Common myeloid progenitor, CD34-positive (primary cell): Measurements from ENCODE around the gene DAGLB.
"Not testable (repeated sequence)": the region's sequence is repeated elsewhere in the genome, so short reads cannot be mapped to it uniquely, and the experiment has no call there.

Source experiments
- CTCF ChIA-PET: fragments of 350-600 bp; sonication (Branson Sonifier 250); formaldehyde crosslinking; loops from one replicate; lab custom pipeline; 2021; ENCODE audit warnings: antibody characterized with exemption; lab: Charles Lee
- POLR2A ChIA-PET: fragments of 350-600 bp; sonication (Branson Sonifier 250); formaldehyde crosslinking; loops from one replicate; lab custom pipeline; 2021; ENCODE audit warnings: antibody characterized with exemption; lab: Charles Lee
- DNase-seq, 3 donors: peaks; one replicate each; pipeline versions ENCODE4 v3.0.0 to v3.0.0-alpha.2; 2013
- H3K27ac ChIP-seq, 2 experiments: 1 replicate in 1 of 2; 2 replicates in 1 of 2; pipeline ENCODE4 v1.7.0; 2013; ENCODE audit warnings: inconsistent platforms in 2 of 2, low read length in 2 of 2, mild to moderate bottlenecking in 2 of 2, low read depth in 1 of 2, moderate library complexity in 1 of 2; ENCODE audit not compliant: severe bottlenecking in 2 of 2, insufficient read depth in 1 of 2, poor library complexity in 1 of 2
- H3K27me3 ChIP-seq, 5 experiments: replicated peaks in 2 of 5; 1 replicate in 3 of 5; 2 replicates in 2 of 5; pipeline versions ENCODE4 v1.6.1 to v1.7.0; 2013; ENCODE audit warnings: low read length in 4 of 5, mild to moderate bottlenecking in 2 of 5, moderate library complexity in 2 of 5, inconsistent platforms in 1 of 5; ENCODE audit not compliant: insufficient read depth in 5 of 5, control insufficient read depth in 4 of 5
- H3K36me3 ChIP-seq, 4 experiments: 1 replicate in 2 of 4; 2 replicates in 2 of 4; pipeline versions ENCODE4 v1.6.1 to v1.7.0; 2013; ENCODE audit warnings: low read length in 3 of 4, control low read depth in 1 of 4, mild to moderate bottlenecking in 1 of 4; ENCODE audit not compliant: control insufficient read depth in 4 of 4, insufficient read depth in 4 of 4
- H3K4me1 ChIP-seq, 4 experiments: 1 replicate in 3 of 4; 2 replicates in 1 of 4; pipeline versions ENCODE4 v1.6.1 to v1.7.1; 2013; ENCODE audit warnings: low read length in 3 of 4, mild to moderate bottlenecking in 3 of 4, control low read depth in 1 of 4, inconsistent platforms in 1 of 4, moderate library complexity in 1 of 4; ENCODE audit not compliant: control insufficient read depth in 4 of 4, insufficient read depth in 4 of 4; ENCODE audit errors: control extremely low read depth in 1 of 4
- H3K4me3 ChIP-seq, 7 experiments: 1 replicate in 4 of 7; 2 replicates in 3 of 7; pipeline versions ENCODE4 v1.5.1 to v1.7.0; 2013; ENCODE audit warnings: mild to moderate bottlenecking in 7 of 7, low read length in 6 of 7, moderate library complexity in 6 of 7, inconsistent platforms in 2 of 7, low read depth in 2 of 7, control low read depth in 1 of 7; ENCODE audit not compliant: insufficient read depth in 4 of 7, control insufficient read depth in 1 of 7; ENCODE audit errors: extremely low read depth in 1 of 7
- H3K9me3 ChIP-seq, 5 experiments: 1 replicate in 4 of 5; 2 replicates in 1 of 5; pipeline versions ENCODE4 v1.6.1 to v1.7.1; 2013; ENCODE audit warnings: low read length in 4 of 5, mild to moderate bottlenecking in 2 of 5, inconsistent platforms in 1 of 5, low read depth in 1 of 5, moderate library complexity in 1 of 5; ENCODE audit not compliant: control insufficient read depth in 4 of 5, insufficient read depth in 2 of 5; ENCODE audit errors: control extremely low read depth in 1 of 5
- WGBS: methylation state at CpG from one replicate; pipeline ENCODE4 v1.1.5; 2013; ENCODE audit not compliant: insufficient coverage; 5-methylcytosine and 5-hydroxymethylcytosine counted together

Gene DAGLB

GRCh38 chr7:6379886-6380285 is 67.9 kb downstream of the DAGLB start:
- no CpG with 5 or more reads among the region's 7 CpGs for WGBS

GRCh38 chr7:6378556-6378955 is 69.2 kb downstream of the DAGLB start:
- H3K27me3 ChIP-seq, H3K9me3 ChIP-seq, H3K27ac ChIP-seq, H3K4me3 ChIP-seq, DNase-seq, POLR2A ChIA-PET: not testable (repeated sequence)
- Histone ChIP-seq H3K4me1 (peaks cover 12 to 39% (median 28%) of the 10 kb centered on the region in 4 experiments), H3K36me3 (peaks cover 0 to 16% (median 5%) of the 10 kb centered on the region in 4 experiments)
- CTCF ChIA-PET, result interaction anchor here (1.9 kb wide), 1 partner anchor 15 kb away, joined by 9 read pairs; no protein-coding TSS in a partner anchor
- 94% methylated on average over 5 of the region's 5 CpGs for WGBS

More at GRCh38 chr7:6379886-6380285, 67.9 kb downstream of the DAGLB start:
- Histone ChIP-seq H3K4me3 (no peak overlapping the region), H3K4me1 (peaks cover 12 to 47% (median 31%) of the 10 kb centered on the region in 4 experiments), H3K27me3 (no peaks in the 10 kb centered on the region), H3K27ac (no peak overlapping the region), H3K36me3 (peaks cover 0 to 21% (median 5%) of the 10 kb centered on the region in 4 experiments), H3K9me3 (no peaks in the 10 kb centered on the region)
- ChIA-PET CTCF (no interaction called here), POLR2A (no interaction called here)
- no peak for DNase-seq

- H3K27ac ChIP-seq, result peak overlapping the region in 1 of 2 experiments; percentile 52
- H3K9me3 ChIP-seq, result no peaks in the 10 kb centered on the region
- H3K4me1 ChIP-seq, result peaks cover 3 to 30% (median 16%) of the 10 kb centered on the region in 4 experiments
- H3K36me3 ChIP-seq, result peaks cover 0 to 10% (median 5%) of the 10 kb centered on the region in 4 experiments
- ChIA-PET CTCF (interaction anchor here (1.2 to 1.9 kb wide), 2 partner anchors 15 to 17 kb away, joined by 3 to 9 read pairs; no protein-coding TSS in a partner anchor), POLR2A (interaction anchor here (0.6 kb wide), 1 partner anchor 15 kb away, joined by 8 read pairs; no protein-coding TSS in a partner anchor)
- 92% methylated on average over 2 of the region's 7 CpGs for WGBS
- peak overlapping the region in 2 of 7 experiments; percentile 17 to 19 for H3K4me3 ChIP-seq
- no peak for DNase-seq
- no peaks in the 10 kb centered on the region for H3K27me3 ChIP-seq
Observed at GRCh38 chr7:6376820-6377219, 70.9 kb downstream of the DAGLB start.

- Histone ChIP-seq H3K9me3 (no peaks in the 10 kb centered on the region), H3K4me1 (peaks cover 3 to 29% (median 15%) of the 10 kb centered on the region in 4 experiments), H3K4me3 (peak overlapping the region; percentile 67 to 88 (median 76)), H3K36me3 (peaks cover 0 to 10% (median 5%) of the 10 kb centered on the region in 4 experiments), H3K27ac (peak overlapping the region; percentile 66 to 85), H3K27me3 (no peaks in the 10 kb centered on the region)
- CTCF ChIA-PET, result interaction anchor here (0.7 kb wide), 1 partner anchor 23 kb away, joined by 3 read pairs; no protein-coding TSS in a partner anchor
- 4% methylated on average over 6 of the region's 23 CpGs for WGBS
- POLR2A ChIA-PET, result no interaction called here
- DNase-seq, result peak; percentile 22 to 63 (median 57)
Observed at GRCh38 chr7:6375348-6376101, 72.2 kb downstream of the DAGLB start.

GRCh38 chr7:6367701-6368211 is 80.0 kb downstream of the DAGLB start:
- Histone ChIP-seq H3K9me3 (no peaks in the 10 kb centered on the region), H3K27ac (no peak overlapping the region), H3K4me1 (peaks cover 0 to 12% (median 1%) of the 10 kb centered on the region in 4 experiments), H3K36me3 (no peaks in the 10 kb centered on the region), H3K4me3 (no peak overlapping the region), H3K27me3 (no peaks in the 10 kb centered on the region)
- WGBS, result 85% methylated on average over 3 of the region's 4 CpGs
- ChIA-PET POLR2A (interaction anchor here (0.5 kb wide), 1 partner anchor 21 kb away, joined by 5 read pairs; no protein-coding TSS in a partner anchor), CTCF (interaction anchor here (0.6 to 1.6 kb wide), 4 partner anchors 15 to 77 kb away, joined by 3 to 5 read pairs (median 4); no protein-coding TSS in a partner anchor)
- no peak for DNase-seq

- 94% methylated on average over 5 of the region's 5 CpGs for WGBS
- POLR2A ChIA-PET, result no interaction called here
- H3K27ac ChIP-seq, result no peak overlapping the region
- DNase-seq, result no peak
- peaks cover 0 to 16% (median 3%) of the 10 kb centered on the region in 4 experiments for H3K4me1 ChIP-seq
- H3K4me3 ChIP-seq, result no peak overlapping the region
- no peaks in the 10 kb centered on the region for H3K36me3 ChIP-seq
- CTCF ChIA-PET, result interaction anchor here (1.7 kb wide), 1 partner anchor 16 kb away, joined by 3 read pairs; no protein-coding TSS in a partner anchor
- no peaks in the 10 kb centered on the region for H3K27me3 ChIP-seq
- no peaks in the 10 kb centered on the region for H3K9me3 ChIP-seq
Observed at GRCh38 chr7:6365451-6365850, 82.3 kb downstream of the DAGLB start.
